Cerebellar nuclear complex (tissue), 1 donor: Measurements from ENCODE around the gene KRTDAP.

Experiments
- DNase-seq, 2 experiments: peaks; one replicate each; lab custom pipeline; 2025; lab: John Stamatoyannopoulos, UW

The KRTDAP gene

DNA sequence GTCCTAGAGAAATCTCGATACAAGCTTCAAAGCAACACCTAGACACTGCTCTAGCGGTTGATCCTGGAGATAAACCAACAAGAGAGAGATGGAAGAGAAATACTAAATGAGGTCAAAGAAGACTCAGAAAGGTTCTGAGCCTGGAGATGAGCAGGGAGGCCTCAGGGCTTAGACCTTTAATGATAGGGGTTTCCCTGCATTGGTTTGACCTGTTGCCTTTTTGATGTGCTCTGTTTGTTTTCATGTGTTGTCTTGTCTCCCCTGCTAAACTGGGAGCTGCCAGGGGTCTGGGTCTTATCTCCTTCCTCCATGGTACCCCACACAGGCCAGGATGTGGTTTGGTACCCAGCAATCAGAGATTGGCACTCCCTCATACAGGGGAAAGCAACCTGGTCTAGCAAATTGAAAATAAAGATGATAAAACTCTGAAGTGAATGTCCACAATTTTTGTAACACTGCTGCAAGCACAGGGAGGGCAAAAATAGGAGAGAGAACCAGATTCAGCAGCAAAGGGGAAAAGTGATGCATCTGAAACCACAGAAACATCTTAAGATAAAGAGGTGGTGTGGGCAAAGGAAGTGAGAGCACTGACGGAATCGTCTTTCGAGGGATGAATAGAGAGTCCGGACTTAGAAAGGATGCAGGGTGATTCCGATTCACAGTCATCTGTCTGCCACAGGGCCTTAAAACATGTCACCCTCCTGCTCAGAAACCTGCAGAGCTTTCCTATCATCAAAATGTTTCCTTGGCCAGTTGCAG lies 38.7 kb downstream of the KRTDAP start:
- DNase-seq, result no peak

GRCh38 chr19:35449359-35450043 lies 40.8 kb downstream of the KRTDAP start:
- DNase-seq, result no peak

DNA sequence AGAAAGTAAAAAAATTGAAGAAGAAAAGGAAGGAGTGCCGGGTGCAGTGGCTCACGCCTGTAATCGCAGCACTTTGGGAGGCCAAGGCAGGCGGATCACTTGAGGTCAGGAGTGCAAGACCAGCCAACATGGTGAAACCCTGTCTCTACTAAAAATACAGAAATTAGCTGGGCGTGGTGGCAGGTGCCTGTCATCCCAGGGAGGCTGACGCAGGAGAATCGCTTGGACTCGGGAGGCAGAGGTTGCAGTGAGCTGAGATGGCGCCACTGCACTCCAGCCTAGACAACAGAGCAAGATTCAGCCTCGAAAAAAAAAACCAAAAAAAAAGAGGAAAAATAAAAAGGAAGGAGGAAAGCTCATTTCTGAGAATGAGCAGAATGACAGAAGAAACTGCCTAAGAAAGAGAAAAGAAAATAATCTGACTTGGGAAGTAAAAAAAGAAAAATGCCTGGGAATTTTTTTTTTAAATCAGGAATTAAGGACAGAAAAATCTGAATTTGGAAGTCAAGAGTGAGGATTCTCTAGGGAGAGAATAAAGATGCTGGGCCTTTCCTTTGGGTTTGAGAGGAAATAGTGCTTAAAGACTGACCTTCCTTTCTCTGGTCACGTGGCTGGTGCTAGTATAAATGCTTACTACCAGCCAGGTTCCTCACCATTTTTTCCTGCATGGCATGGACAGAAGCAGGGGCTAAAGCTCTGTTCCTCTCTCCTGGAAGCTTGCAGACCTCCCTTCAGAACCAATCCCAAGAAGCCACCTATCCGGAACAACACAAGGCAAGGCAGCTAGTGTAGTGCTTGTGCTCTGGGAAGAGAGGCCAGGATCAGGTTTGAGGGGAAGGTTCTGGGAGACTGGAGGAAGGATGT lies 42.4 kb downstream of the KRTDAP start, which contains the start of gene FFAR2:
FFAR2 (plus strand) TSS at position 652 of the 864 bp plus-strand sequence. CDS start 1,458 bp downstream, outside the sequence.
- no peak for DNase-seq

GRCh38 chr19:35445826-35446593 lies 44.3 kb downstream of the KRTDAP start:
- DNase-seq, result no peak

DNA sequence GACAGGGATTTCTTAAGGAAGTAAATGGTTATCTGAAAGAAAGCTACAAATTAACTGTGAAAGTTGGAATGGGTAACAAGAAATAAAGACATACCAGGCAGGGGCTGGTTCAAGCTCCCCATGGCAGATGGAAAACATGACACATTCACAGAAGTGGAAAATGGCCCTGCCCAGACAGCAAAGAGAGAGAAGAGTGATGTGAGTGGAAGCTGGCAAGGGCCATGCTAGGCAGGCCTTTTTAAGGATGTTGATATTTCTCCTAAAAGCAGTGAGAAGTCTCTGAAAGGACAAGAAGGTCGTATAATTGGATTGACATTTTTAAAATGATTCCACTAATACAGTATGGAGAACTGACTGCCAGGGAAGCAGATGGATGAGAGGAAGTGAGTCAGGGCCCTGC lies 45.5 kb downstream of the KRTDAP start:
- no peak for DNase-seq

- DNase-seq, result no peak
Observed at GRCh38 chr19:35442091-35442490, 48.2 kb downstream of the KRTDAP start.

DNA sequence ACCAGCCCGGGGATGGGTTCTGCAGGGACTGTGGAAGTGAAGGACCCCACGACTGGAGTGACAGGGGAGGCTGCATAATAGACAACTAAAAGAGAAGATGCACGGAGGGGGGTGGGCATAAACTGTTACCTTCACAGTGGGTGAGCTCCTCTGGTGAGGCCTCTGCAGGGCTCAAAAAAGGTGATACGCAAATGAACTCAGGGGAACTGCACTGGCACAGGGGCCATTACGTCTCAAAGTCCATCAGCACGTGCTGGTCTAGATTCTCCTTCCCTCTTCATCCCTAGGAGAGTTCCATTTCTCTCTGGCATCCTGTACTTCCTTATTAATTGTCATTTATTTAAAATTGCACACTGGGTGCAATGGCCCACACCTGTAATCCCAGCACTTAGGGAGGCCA lies 50.3 kb downstream of the KRTDAP start:
- no peak for DNase-seq

DNA sequence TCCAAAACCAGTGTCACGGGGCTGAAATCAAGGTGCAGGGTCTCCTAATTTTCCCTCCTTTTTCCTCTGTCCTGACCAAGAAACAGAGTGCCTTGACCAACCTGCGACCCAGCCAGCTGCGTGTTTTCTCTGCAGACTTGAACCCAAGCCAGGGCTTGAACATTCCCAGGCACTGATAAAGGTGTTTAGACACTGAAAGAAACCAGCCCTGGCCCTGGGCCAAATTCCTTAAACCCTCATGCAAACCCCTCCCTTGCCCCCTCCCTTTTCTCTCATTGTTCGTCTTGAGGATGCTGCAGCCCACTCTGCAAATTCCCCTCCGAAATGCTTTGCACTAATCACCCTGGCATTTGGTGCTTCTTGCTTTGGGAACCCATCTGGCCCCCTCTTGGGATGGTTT lies 51.7 kb downstream of the KRTDAP start:
- no peak for DNase-seq

GRCh38 chr19:35438096-35438495 lies 52.2 kb downstream of the KRTDAP start:
- DNase-seq, result no peak

- no peak for DNase-seq
Observed at GRCh38 chr19:35437406-35437951, 52.8 kb downstream of the KRTDAP start.
